Endometrial microvascular endothelial cells (primary cell): ENCODE data around the gene UCMA. TPM values are rescaled to one million over a fixed set of nuclear protein-coding genes. Genes with fewer than 3 reads are reported as not detected.

Experiments used
- in situ Hi-C: cut with HindIII; loops from 2 replicates; pipeline ENCODE4 v1.10.0; 2017; ENCODE audit warnings: low sequenced_read_pairs, low pct_unique_long_range_greater_than_20kb; ENCODE audit errors: inconsistent ontology term
- total RNA-seq: library from RNA; depleted of rRNA; stranded (reverse); fragments of >200 nt; gene quantifications from one replicate; pipeline ENCODE4 v1.2.3, GENCODE V29; 2015; ENCODE audit errors: inconsistent ontology term

UCMA gene
- total RNA-seq, 1 donor from 2014 or later: not detected

GRCh38 chr10:13201132-13201531 lies 33.0 kb downstream of the UCMA start:
- in situ Hi-C loops: no loop called here

- in situ Hi-C loops: no loop called here
Measured at GRCh38 chr10:13195016-13195415, 39.2 kb downstream of the UCMA start.

GRCh38 chr10:13193637-13194036 lies 40.5 kb downstream of the UCMA start:
- in situ Hi-C loops: no loop called here

DNA sequence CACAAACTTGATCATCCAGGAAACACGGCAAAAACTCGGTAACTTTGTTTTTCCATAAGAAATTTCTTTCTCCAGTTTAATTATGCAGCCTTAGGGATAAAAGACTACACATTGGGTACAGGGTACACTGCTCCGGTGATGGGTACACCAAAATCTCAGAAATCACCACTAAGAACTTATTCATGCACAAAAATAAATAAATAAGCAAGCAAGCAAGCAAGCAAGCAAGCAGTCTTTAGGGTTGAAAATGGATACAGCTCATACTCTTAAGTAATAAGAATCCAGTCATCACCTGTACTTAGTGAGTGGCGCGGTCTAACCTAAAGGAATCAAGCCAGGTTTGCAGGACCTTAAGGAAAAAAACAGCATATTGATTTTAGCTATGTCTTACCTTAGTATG lies 42.8 kb downstream of the UCMA start:
- in situ Hi-C loops: no loop called here

DNA sequence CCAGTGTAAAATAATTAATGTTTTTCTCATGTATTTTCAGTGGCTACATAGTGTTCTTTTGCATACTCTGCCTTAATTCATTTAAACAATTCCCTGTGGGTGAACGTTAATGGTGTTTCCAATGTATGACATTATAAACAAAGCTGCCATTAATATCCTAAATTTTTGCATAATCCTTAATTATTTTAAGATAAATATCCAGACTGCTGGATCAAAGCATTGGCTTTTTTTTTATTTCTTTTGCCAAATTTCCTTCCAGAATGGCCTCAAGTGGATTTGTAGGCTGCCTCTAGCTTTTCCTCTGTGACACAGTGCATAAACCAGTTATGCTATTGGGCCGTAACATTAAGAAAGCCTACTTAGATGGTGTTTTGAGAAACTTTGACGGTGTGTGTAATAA lies 43.4 kb downstream of the UCMA start:
- in situ Hi-C loops: no loop called here

- in situ Hi-C loops: no loop called here
Measured at GRCh38 chr10:13189961-13190360, 44.2 kb downstream of the UCMA start.

DNA sequence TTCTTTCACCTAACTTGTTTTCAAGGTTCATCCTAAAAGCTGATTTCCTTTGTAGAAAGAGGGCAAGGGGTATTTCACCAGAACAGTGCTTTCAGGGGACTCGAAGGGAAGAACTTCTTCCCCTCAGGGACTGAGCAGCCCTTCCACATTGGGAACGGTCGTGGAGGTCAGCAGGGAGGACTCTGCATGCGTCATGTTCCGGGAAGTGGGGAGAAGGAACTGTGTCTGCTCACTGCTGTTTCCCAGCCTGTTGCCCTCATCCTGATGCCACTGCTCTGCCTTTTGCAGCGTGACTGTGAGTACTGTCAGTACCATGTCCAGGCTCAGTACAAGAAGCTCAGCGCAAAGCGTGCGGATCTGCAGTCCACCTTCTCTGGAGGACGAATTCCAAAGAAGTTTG lies 45.6 kb downstream of the UCMA start:
- in situ Hi-C loops: no loop called here

DNA sequence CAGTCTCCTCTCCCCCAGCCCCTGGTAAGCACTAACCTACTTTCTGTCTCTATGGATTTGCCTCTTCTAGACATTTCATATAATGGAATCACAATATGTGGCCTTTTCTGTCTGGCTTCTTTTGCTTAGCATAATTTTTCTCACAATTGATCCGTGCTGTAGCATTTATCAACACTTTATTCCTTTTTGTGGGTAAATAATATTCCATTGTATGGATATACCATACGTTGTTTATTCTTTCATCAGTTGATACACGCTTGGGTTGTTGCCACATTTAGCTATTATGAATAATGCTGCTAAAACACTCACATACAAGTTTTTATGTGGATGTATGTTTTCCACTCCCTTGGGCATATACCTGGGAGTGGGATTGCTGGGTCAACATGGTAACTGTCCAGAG lies 47.0 kb downstream of the UCMA start:
- in situ Hi-C loops: no loop called here

GRCh38 chr10:13184730-13185514 lies 49.3 kb downstream of the UCMA start:
- in situ Hi-C loops: no loop called here

DNA sequence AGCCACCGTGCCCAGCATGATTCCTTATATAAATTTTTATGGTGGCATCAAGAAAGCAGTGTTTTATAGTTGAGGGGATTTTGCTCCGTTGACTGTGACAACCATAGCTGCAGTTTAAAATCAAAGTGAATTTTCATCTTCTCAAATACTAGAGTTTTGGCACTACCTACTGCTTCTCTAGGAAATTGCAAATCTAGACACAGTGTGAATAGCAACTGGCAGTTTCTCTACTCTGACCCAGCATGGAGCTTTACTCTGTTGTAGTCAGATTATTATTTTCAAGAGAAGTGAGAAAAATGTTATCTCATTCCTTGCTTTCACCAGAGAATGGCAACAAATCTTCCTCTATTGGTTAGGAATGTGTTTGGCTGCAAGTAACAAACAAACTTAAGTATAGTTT lies 49.9 kb downstream of the UCMA start:
- in situ Hi-C loops: no loop called here

GRCh38 chr10:13183625-13184024 lies 50.5 kb downstream of the UCMA start:
- in situ Hi-C loops: no loop called here

DNA sequence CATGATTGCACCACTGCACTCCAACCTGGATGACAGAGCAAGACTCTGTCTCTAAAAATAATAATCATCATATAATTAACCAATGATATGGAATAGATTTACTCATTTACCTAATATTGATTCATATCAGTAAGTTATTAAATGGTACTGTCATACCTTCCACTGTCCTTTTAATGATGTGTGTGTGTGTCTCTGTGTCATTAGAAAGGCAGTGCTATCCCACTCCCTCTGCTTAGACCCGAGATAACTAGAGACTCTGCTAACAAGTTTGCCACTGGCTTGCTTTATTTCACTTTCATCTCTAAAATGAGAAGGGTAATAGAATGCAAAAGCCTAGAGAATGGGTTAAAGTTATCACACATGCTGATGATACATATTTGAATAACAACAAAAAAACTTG lies 51.8 kb downstream of the UCMA start:
- in situ Hi-C loops: no loop called here

DNA sequence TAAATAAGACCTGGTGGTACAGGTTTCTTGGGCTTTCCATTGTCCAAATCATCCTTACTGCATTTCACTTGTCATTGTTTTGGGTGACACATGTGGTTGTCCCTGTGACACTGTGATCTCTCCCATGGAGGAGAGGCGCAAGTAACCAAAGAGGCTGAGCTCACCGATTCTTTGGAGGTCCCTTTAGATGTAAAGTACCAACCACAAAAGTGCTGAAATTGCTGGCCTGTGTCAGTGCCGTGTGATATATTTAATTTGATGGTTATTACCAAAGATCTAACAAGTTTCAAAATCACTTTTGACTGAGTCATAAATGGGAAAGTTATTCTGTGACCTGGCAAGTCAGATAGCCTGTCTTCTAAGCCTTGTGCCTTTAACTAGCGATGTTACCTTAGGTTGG lies 53.4 kb downstream of the UCMA start:
- in situ Hi-C loops: no loop called here

- in situ Hi-C loops: no loop called here
Measured at GRCh38 chr10:13173616-13174015, 60.6 kb downstream of the UCMA start.

Other genes with a start within 250 kb of the UCMA start
- 1.4 TPM for gene CCDC3, start 232.7 kb downstream of the UCMA start, total RNA-seq
- 52.0 TPM for gene OPTN, start 134.2 kb downstream of the UCMA start, total RNA-seq
- 15.8 TPM for gene MCM10, start 72.8 kb downstream of the UCMA start, total RNA-seq
- 7.1 TPM for gene PHYH, start 65.7 kb upstream of the UCMA start, total RNA-seq
- 80.7 TPM for gene SEPHS1, start 113.9 kb upstream of the UCMA start, total RNA-seq